ENCODE data around the gene NPC1L1. TPM values are rescaled to one million over a fixed set of nuclear protein-coding genes. Genes with fewer than 3 reads are reported as not detected.

The NPC1L1 gene
- total RNA-seq, 2 experiments from 2014 or later, result 0.13 TPM; not detected in 1

GRCh38 chr7:44541876-44542610 lies 913 bp upstream of the NPC1L1 start:
- Histone ChIP-seq H3K9me3 (ENCODE audit: low read length) (no peaks in the 10 kb centered on the region), H3K4me1 (ENCODE audit: insufficient read depth, low read length, poor library complexity, severe bottlenecking) (no peaks in the 10 kb centered on the region), H3K9me2 (ENCODE audit: insufficient read depth, low read length) (no peaks in the 10 kb centered on the region), H2AFZ (ENCODE audit: low read length) (no peak overlapping the region), H3K4me3 (ENCODE audit: low read depth, low read length, poor library complexity, severe bottlenecking) (no peak overlapping the region), H3K79me2 (ENCODE audit: insufficient read depth, low read depth, low read length) (no peaks in the 10 kb centered on the region), H3K36me3 (ENCODE audit: insufficient read depth, low read length) (no peaks in the 10 kb centered on the region), H4K20me1 (ENCODE audit: insufficient read depth, low read length) (no peaks in the 10 kb centered on the region), H3K4me2 (ENCODE audit: low read length) (no peak overlapping the region), H3K27ac (ENCODE audit: low read depth, low read length, poor library complexity, severe bottlenecking) (no peak overlapping the region)
- DNase-seq (ENCODE audit: low spot score), result no peak
- ChIA-PET CTCF (ENCODE audit: unreplicated experiment) (no interaction called here), POLR2A (no interaction called here)
- no peak for TF ChIP-seq CTCF (conservative IDR thresholded peaks at IDR 0.05; ENCODE audit: low read length)
- intact Hi-C loops (cut with micrococcal nuclease; ENCODE audit: unreplicated experiment), result no loop called here
- no TSS peak for BruUV-seq (replicated peaks)

GRCh38 chr7:44540592-44541027 lies 520 bp downstream of the NPC1L1 start:
- Histone ChIP-seq H3K4me2 (ENCODE audit: low read length) (no peak overlapping the region), H2AFZ (ENCODE audit: low read length) (no peak overlapping the region), H3K9me2 (ENCODE audit: insufficient read depth, low read length) (no peaks in the 10 kb centered on the region), H3K79me2 (ENCODE audit: insufficient read depth, low read depth, low read length) (no peaks in the 10 kb centered on the region), H3K36me3 (ENCODE audit: insufficient read depth, low read length) (no peaks in the 10 kb centered on the region), H3K27ac (ENCODE audit: low read depth, low read length, poor library complexity, severe bottlenecking) (no peak overlapping the region), H3K4me3 (ENCODE audit: low read depth, low read length, poor library complexity, severe bottlenecking) (no peak overlapping the region), H3K9me3 (ENCODE audit: low read length) (no peaks in the 10 kb centered on the region), H4K20me1 (ENCODE audit: insufficient read depth, low read length) (no peaks in the 10 kb centered on the region), H3K4me1 (ENCODE audit: insufficient read depth, low read length, poor library complexity, severe bottlenecking) (no peaks in the 10 kb centered on the region)
- no peak for DNase-seq (ENCODE audit: low spot score)
- TF ChIP-seq EZH2phosphoT487 (IDR thresholded peaks at IDR 0.05; ENCODE audit: borderline replicate concordance, low read depth, low read length) (no peak), CTCF (conservative IDR thresholded peaks at IDR 0.05; ENCODE audit: low read length) (no peak)
- CTCF ChIA-PET (ENCODE audit: unreplicated experiment), result no interaction called here
- POLR2A ChIA-PET, result no interaction called here
- BruUV-seq (replicated peaks), result no TSS peak
- intact Hi-C loops (cut with micrococcal nuclease; ENCODE audit: unreplicated experiment), result no loop called here

- no peak overlapping the region for H3K27ac ChIP-seq (ENCODE audit: low read depth, low read length, poor library complexity, severe bottlenecking)
- H3K79me2 ChIP-seq (ENCODE audit: insufficient read depth, low read depth, low read length), result no peaks in the 10 kb centered on the region
- no peak overlapping the region for H3K4me3 ChIP-seq (ENCODE audit: low read depth, low read length, poor library complexity, severe bottlenecking)
- TF ChIP-seq EZH2phosphoT487 (IDR thresholded peaks at IDR 0.05; ENCODE audit: borderline replicate concordance, low read depth, low read length), result no peak
- TF ChIP-seq CTCF (conservative IDR thresholded peaks at IDR 0.05; ENCODE audit: low read length), result no peak
- no peak overlapping the region for H2AFZ ChIP-seq (ENCODE audit: low read length)
- no peak for DNase-seq (ENCODE audit: low spot score)
- intact Hi-C loops (cut with micrococcal nuclease; ENCODE audit: unreplicated experiment), result no loop called here
- no peaks in the 10 kb centered on the region for H3K9me2 ChIP-seq (ENCODE audit: insufficient read depth, low read length)
- no peaks in the 10 kb centered on the region for H3K9me3 ChIP-seq (ENCODE audit: low read length)
- CTCF ChIA-PET (ENCODE audit: unreplicated experiment), result no interaction called here
- no peaks in the 10 kb centered on the region for H3K4me1 ChIP-seq (ENCODE audit: insufficient read depth, low read length, poor library complexity, severe bottlenecking)
- H4K20me1 ChIP-seq (ENCODE audit: insufficient read depth, low read length), result no peaks in the 10 kb centered on the region
- POLR2A ChIA-PET, result no interaction called here
- BruUV-seq (replicated peaks), result no TSS peak
- no peak overlapping the region for H3K4me2 ChIP-seq (ENCODE audit: low read length)
- no peaks in the 10 kb centered on the region for H3K36me3 ChIP-seq (ENCODE audit: insufficient read depth, low read length)
Measured at GRCh38 chr7:44539669-44540506, 1.2 kb downstream of the NPC1L1 start.

Data from OCI-LY7 (cell line).